Adrenal gland (tissue), 12 donors: ENCODE results near the gene HSD17B7. TPM values are rescaled to one million over a fixed set of nuclear protein-coding genes. Genes with fewer than 3 reads are reported as not detected.

ENCODE experiments used
- DNase-seq, 7 donors: peaks; one replicate each; pipeline ENCODE4 v3.0.0-alpha.2; 2019 to 2020
- H3K27ac ChIP-seq, 5 donors: fragments of 200-600 bp; sonication (generic) in 4 of 5; 1 replicate in 3 of 5; 2 replicates in 2 of 5; pipeline versions ENCODE4 v1.5.1 to v1.8.0; 2016 to 2020; ENCODE audit warnings: mild to moderate bottlenecking in 1 of 5
- H3K27me3 ChIP-seq: fragments of 200-600 bp; 2 replicates; pipeline ENCODE4 v1.8.0; 2021
- H3K36me3 ChIP-seq, 2 donors: fragments of 200-600 bp; replicated peaks in 1 of 2; 1 replicate in 1 of 2; 2 replicates in 1 of 2; pipeline versions ENCODE4 v1.5.1 to v1.8.0; 2018 to 2022
- H3K4me1 ChIP-seq, 2 donors: fragments of 200-600 bp; replicated peaks in 1 of 2; 1 replicate in 1 of 2; 2 replicates in 1 of 2; pipeline versions ENCODE4 v1.5.1 to v1.8.0; 2018 to 2021
- H3K4me3 ChIP-seq, 4 donors: fragments of 200-600 bp; sonication (generic) in 3 of 4; one replicate each; pipeline ENCODE4 v1.5.1; 2016 to 2018
- H3K9me3 ChIP-seq, 3 donors: fragments of 200-600 bp; sonication (generic) in 1 of 3; replicated peaks in 1 of 3; 1 replicate in 2 of 3; 2 replicates in 1 of 3; pipeline versions ENCODE4 v1.5.1 to v1.8.0; 2016 to 2021
- CTCF ChIP-seq, 6 experiments: fragments of 450-650 bp in 4 of 6; fragments of 200-600 bp in 2 of 6; sonication (generic) in 1 of 6; IDR thresholded peaks; 1 replicate in 5 of 6; 2 replicates in 1 of 6; pipeline versions ENCODE4 v1.5.1 to v1.8.0; 2016 to 2021; ENCODE audit warnings: antibody characterized with exemption in 6 of 6, mild to moderate bottlenecking in 2 of 6, moderate library complexity in 1 of 6
- POLR2A ChIP-seq, 2 donors: fragments of 450-650 bp; IDR thresholded peaks; one replicate each; pipeline ENCODE4 v1.6.1; 2017; ENCODE audit warnings: antibody characterized with exemption in 2 of 2, mild to moderate bottlenecking in 2 of 2, moderate library complexity in 1 of 2
- WGBS, 4 donors: extraction: QIAGEN DNeasy Blood & Tissue Kit in 2 of 4; methylation state at CpG; one replicate each; pipeline versions ENCODE4 v1.1.5 to v1.1.7; 2013 to 2017; 5-methylcytosine and 5-hydroxymethylcytosine counted together
- intact Hi-C, 2 donors: fragments of 100-400 bp; cut with DNase I; formaldehyde crosslinking; loops; one replicate each; pipeline versions ENCODE4 v1.14.1 to v1.15.0; 2022 to 2023
- polyA plus RNA-seq, 3 donors: library from polyadenylated mRNA; stranded (reverse); fragments of 200-250 nt in 2 of 3; fragments of 350-450 nt in 1 of 3; fragmentation: Illumina TruSeq in 1 of 3; extraction: RNeasy Lipid Tissue Mini Kit (QIAGEN cat#74804) in 1 of 3; gene quantifications; one replicate each; pipeline ENCODE4 v1.2.3, GENCODE V29; 2013 to 2014
- total RNA-seq, 9 donors: library from RNA; depleted of rRNA in 4 of 9; stranded (reverse); fragments of >200 nt in 4 of 9; fragments of 120-200 nt in 1 of 9; fragmentation: NEBNext Ultra II Directional in 1 of 9; extraction: Animal tissue kit (Norgen Biotek cat#: 25700) in 1 of 9; gene quantifications; one replicate each; pipeline versions ENCODE4 v1.1.0 to v1.2.4, GENCODE V29; 2013 to 2023
- donor health status: healthy with polysubstance abuse.
- donor health status: Bipolar disorder and iron deficiency.
- donor health status: DM: yes; HTN: yes; CAD: no.
- donor health status: DM: no; HTN: no; CAD: no.
- donor health status: DM: no; HTN: no; CAD: no.
- donor health status: DM: yes; HTN: yes; CAD: no.

The HSD17B7 gene
- total and polyA plus RNA-seq, 12 donors = 17.7 to 133 (median 39.8) TPM

GRCh38 chr1:162835157-162835899 is 44.8 kb downstream of the HSD17B7 start:
- Histone ChIP-seq H3K27me3 (no peaks in the 10 kb centered on the region), H3K27ac (no peak overlapping the region), H3K36me3 (no peaks in the 10 kb centered on the region), H3K9me3 (peaks cover 0 to 8% (median 0%) of the 10 kb centered on the region in 3 donors), H3K4me3 (no peak overlapping the region), H3K4me1 (no peaks in the 10 kb centered on the region)
- TF ChIP-seq CTCF (IDR thresholded peaks at IDR 0.05) = no peak
- TF ChIP-seq POLR2A (IDR thresholded peaks at IDR 0.05) = no peak
- intact Hi-C loops = no loop called here
- WGBS, 4 donors = 48 to 70% (median 60%) methylated on average over 3 of the region's 3 CpGs
- no peak for DNase-seq

DNA sequence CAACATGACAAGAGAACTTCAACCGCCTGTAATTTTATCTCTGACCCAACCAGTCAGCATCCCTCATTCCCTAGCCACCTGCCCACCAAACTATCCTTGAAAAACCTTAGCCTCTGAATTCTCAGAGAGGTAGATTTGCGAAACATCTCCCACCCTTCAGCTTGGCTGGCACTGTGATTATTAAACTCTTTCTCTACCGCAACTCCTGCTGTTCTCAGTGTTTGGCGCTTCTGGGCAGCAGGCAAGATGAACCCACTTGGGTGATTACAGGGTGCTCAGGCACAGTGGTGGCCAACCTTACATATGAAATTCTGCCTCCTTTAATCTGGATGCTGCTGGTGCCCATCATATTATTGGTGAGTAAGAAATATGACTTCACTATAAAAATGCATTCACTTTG is 48.4 kb downstream of the HSD17B7 start:
- Histone ChIP-seq H3K36me3 (no peaks in the 10 kb centered on the region), H3K9me3 (peaks cover 0 to 8% (median 0%) of the 10 kb centered on the region in 3 donors), H3K4me3 (no peak overlapping the region), H3K4me1 (no peaks in the 10 kb centered on the region), H3K27ac (no peak overlapping the region), H3K27me3 (no peaks in the 10 kb centered on the region)
- 70 to 97% (median 82%) methylated on average over 4 of the region's 4 CpGs for WGBS, 4 donors
- DNase-seq = no peak
- intact Hi-C loops = no loop called here
- TF ChIP-seq POLR2A (IDR thresholded peaks at IDR 0.05) (no peak), CTCF (IDR thresholded peaks at IDR 0.05) (no peak)

GRCh38 chr1:162840250-162840839 is 49.8 kb downstream of the HSD17B7 start:
- H3K27ac ChIP-seq = no peak overlapping the region
- intact Hi-C loops = no loop called here
- no peak overlapping the region for H3K4me3 ChIP-seq
- no peaks in the 10 kb centered on the region for H3K4me1 ChIP-seq
- H3K9me3 ChIP-seq = peaks cover 0 to 8% (median 0%) of the 10 kb centered on the region in 3 donors
- H3K27me3 ChIP-seq = no peaks in the 10 kb centered on the region
- no peak for DNase-seq
- TF ChIP-seq CTCF (IDR thresholded peaks at IDR 0.05) (no peak), POLR2A (IDR thresholded peaks at IDR 0.05) (no peak)
- no peaks in the 10 kb centered on the region for H3K36me3 ChIP-seq

DNA sequence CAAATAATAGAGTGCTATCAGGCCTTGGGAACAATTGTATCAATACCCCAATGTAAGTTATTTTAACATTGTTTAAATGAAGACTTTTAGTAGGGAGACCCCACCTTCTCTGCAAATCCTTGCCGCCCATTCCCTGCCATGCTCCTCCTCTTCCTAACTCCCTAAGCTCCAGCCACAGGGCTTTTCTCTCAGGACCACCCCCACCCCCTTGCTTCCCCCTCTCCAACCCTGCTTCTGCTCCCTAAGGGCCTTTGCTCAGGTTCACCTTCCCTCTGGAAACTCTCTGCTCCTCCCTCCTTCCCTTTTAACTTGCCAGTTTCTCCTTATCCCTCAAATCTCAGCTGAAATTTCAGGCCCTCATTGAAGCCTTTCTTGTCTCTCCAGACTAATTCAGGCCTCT is 53.7 kb downstream of the HSD17B7 start:
- WGBS, 4 donors = 94 to 97% (median 95%) methylated on average over 1 of the region's 1 CpG
- H3K9me3 ChIP-seq = peaks cover 0 to 2% (median 0%) of the 10 kb centered on the region in 3 donors
- H3K4me1 ChIP-seq = no peaks in the 10 kb centered on the region
- no peaks in the 10 kb centered on the region for H3K27me3 ChIP-seq
- H3K27ac ChIP-seq = no peak overlapping the region
- DNase-seq = no peak
- no peak overlapping the region for H3K4me3 ChIP-seq
- TF ChIP-seq POLR2A (IDR thresholded peaks at IDR 0.05) (no peak), CTCF (IDR thresholded peaks at IDR 0.05) (no peak)
- no peaks in the 10 kb centered on the region for H3K36me3 ChIP-seq
- intact Hi-C loops = no loop called here
